K562 (cell line): Measurements from ENCODE around the gene TMEM101. TPM values are rescaled to one million over a fixed set of nuclear protein-coding genes. Genes with fewer than 3 reads are reported as not detected.

ENCODE experiments used
- ARID1B ChIP-seq: fragments of 450-650 bp; IDR thresholded peaks from 2 replicates; pipeline ENCODE4 v1.6.1; 2016; ENCODE audit warnings: antibody characterized with exemption, mild to moderate bottlenecking, inconsistent platforms
- BMI1 ChIP-seq: fragments of 150-350 bp; IDR thresholded peaks from 2 replicates; pipeline ENCODE4 v1.6.1; 2014; ENCODE audit warnings: low read length
- CBX1 ChIP-seq: sonication (generic); IDR thresholded peaks from 2 replicates; pipeline ENCODE4 v1.6.1; 2016; ENCODE audit warnings: antibody characterized with exemption, low read depth, mild to moderate bottlenecking
- DMBX1 ChIP-seq: fragments of 250-450 bp; sonication (Bioruptor Pico); IDR thresholded peaks from 2 replicates; pipeline ENCODE4 v1.8.0; 2022; ENCODE audit warnings: inconsistent platforms, mild to moderate bottlenecking, moderate library complexity, borderline replicate concordance
- E2F3 ChIP-seq: fragments of 250-450 bp; sonication (Bioruptor Pico); IDR thresholded peaks from 2 replicates; pipeline ENCODE4 v1.4.0; 2020; ENCODE audit warnings: mild to moderate bottlenecking
- GTF2A2 ChIP-seq: IDR thresholded peaks from 2 replicates; pipeline ENCODE4 v1.6.1; 2016; ENCODE audit warnings: mild to moderate bottlenecking, missing genetic modification characterization, missing compliant biosample characterization
- HDGF ChIP-seq: fragments of 450-650 bp; IDR thresholded peaks from 2 replicates; pipeline ENCODE4 v1.6.1; 2016
- KDM4B ChIP-seq, 2 experiments: fragments of 450-650 bp in 1 of 2; sonication (generic) in 1 of 2; IDR thresholded peaks; 2 replicates each; pipeline ENCODE4 v1.6.1; 2016 to 2017; ENCODE audit warnings: borderline replicate concordance in 2 of 2, antibody characterized with exemption in 1 of 2, low read depth in 1 of 2, mild to moderate bottlenecking in 1 of 2
- OTX1 ChIP-seq: fragments of 450-650 bp; formaldehyde crosslinking; IDR thresholded peaks from 2 replicates; pipeline ENCODE4 v1.4.0; 2022; ENCODE audit warnings: mild to moderate bottlenecking
- RB1 ChIP-seq: fragments of 450-650 bp; IDR thresholded peaks from 2 replicates; pipeline ENCODE4 v1.6.1; 2017; ENCODE audit warnings: low read depth, mild to moderate bottlenecking
- RBM25 ChIP-seq: fragments of 200-400 bp; formaldehyde crosslinking; IDR thresholded peaks from 2 replicates; pipeline ENCODE4 v1.6.1; 2018; ENCODE audit warnings: low read length, low read depth, moderate library complexity; ENCODE audit not compliant: severe bottlenecking
- SOX6 ChIP-seq: fragments of 450-650 bp; IDR thresholded peaks from 2 replicates; pipeline ENCODE4 v1.6.1; 2014; ENCODE audit warnings: mild to moderate bottlenecking
- ZNF316 ChIP-seq: fragments of 450-650 bp; IDR thresholded peaks from 2 replicates; pipeline ENCODE4 v1.6.1; 2016
- polyA plus RNA-seq, 8 experiments: library from polyadenylated mRNA; depleted of rRNA in 4 of 8; stranded (reverse) in 5 of 8; unstranded in 3 of 8; fragments of >200 nt; fragmentation: Nextera tagmentation in 2 of 8; fragmentation: Illumina TruSeq in 1 of 8; extraction: Ambion mirVana in 2 of 8; extraction: Trizol in 1 of 8; gene quantifications; 2 replicates each; pipeline versions ENCODE4 v1.2.1 to v1.2.3, GENCODE V29; 2011 to 2014; ENCODE audit warnings: inconsistent platforms in 1 of 8, missing spikeins in 1 of 8
- total RNA-seq, 7 experiments: library from RNA; depleted of rRNA in 6 of 7; stranded (reverse); fragments of >200 nt in 6 of 7; fragmentation: Illumina TruSeq in 2 of 7; extraction: Trizol in 2 of 7; gene quantifications; 2 replicates each; pipeline versions ENCODE4 v1.2.1 to v1.2.3, GENCODE V29; 2011 to 2021; ENCODE audit warnings: low replicate concordance in 1 of 7
- TF ChIP-seq, protein P1 (sequence below): fragments of 200-800 bp; sonication (Bioruptor generic); IDR thresholded peaks from 2 replicates; pipeline ENCODE4 v1.6.1; 2016; ENCODE audit warnings: missing genetic modification characterization, missing compliant biosample characterization
- TF ChIP-seq, protein P2 (sequence below): fragments of 250-450 bp; sonication (Bioruptor Pico); IDR thresholded peaks from 2 replicates; pipeline ENCODE4 v1.5.0; 2021
- TF ChIP-seq, protein P3 (sequence below): sonication (generic); formaldehyde crosslinking; IDR thresholded peaks from 2 replicates; pipeline ENCODE4 v1.9.0; 2022; ENCODE audit warnings: mild to moderate bottlenecking, missing genetic modification reagents
- TF ChIP-seq, protein P4 (sequence below): fragments of 250-450 bp; sonication (Bioruptor Pico); IDR thresholded peaks from 2 replicates; pipeline ENCODE4 v1.5.0; 2020; ENCODE audit warnings: mild to moderate bottlenecking, borderline replicate concordance

The TMEM101 gene
- total and polyA plus RNA-seq, 9 of the 15 experiments (the other 6 are each of a cell fraction or from before 2014, with no cell fraction given): 21.2 to 110 (median 37.8) TPM

DNA sequence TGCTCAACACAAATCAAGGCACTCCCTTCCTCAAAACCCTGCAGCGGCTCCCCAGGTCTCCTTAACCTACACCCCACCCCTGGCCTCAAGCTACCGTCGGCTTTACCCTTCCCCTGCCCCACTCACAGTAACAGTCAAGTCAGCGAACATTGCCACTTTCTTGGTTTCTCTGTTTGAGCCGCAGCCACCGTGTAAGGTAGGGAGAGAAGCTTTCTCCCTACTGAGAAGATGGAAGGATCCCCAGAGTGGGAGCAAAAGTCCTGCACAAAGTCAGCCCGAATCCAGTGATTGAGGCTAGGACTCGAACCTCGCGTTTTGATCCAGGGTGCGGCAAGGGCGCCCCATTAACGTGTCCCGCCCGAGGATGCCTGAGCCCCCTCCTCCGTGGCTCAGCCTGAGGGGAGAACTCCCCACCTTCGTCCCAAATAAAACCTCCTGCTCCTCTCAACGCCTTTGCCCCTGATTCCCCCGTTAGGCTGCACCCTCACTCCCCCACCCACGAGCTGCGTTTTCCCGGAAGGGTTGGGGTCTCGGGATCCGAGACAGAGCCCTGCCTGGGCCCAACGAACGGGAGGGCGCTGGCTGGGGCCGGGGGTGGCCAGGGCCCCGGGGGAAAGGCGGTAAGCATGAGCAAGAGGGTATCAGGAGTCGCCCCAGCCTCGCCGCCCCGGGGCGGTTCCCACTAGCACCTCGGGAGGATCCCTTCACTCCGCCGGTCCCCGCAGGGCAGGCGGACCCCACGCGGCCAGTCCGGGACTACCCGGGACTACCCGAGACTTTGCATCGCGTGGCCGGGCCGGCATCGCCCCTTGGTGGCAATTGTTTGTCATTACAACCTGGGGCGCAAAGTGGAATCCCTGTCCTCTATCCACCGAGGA is 20.3 kb downstream of the TMEM101 start (continued):
- TF ChIP-seq, protein P1, sequence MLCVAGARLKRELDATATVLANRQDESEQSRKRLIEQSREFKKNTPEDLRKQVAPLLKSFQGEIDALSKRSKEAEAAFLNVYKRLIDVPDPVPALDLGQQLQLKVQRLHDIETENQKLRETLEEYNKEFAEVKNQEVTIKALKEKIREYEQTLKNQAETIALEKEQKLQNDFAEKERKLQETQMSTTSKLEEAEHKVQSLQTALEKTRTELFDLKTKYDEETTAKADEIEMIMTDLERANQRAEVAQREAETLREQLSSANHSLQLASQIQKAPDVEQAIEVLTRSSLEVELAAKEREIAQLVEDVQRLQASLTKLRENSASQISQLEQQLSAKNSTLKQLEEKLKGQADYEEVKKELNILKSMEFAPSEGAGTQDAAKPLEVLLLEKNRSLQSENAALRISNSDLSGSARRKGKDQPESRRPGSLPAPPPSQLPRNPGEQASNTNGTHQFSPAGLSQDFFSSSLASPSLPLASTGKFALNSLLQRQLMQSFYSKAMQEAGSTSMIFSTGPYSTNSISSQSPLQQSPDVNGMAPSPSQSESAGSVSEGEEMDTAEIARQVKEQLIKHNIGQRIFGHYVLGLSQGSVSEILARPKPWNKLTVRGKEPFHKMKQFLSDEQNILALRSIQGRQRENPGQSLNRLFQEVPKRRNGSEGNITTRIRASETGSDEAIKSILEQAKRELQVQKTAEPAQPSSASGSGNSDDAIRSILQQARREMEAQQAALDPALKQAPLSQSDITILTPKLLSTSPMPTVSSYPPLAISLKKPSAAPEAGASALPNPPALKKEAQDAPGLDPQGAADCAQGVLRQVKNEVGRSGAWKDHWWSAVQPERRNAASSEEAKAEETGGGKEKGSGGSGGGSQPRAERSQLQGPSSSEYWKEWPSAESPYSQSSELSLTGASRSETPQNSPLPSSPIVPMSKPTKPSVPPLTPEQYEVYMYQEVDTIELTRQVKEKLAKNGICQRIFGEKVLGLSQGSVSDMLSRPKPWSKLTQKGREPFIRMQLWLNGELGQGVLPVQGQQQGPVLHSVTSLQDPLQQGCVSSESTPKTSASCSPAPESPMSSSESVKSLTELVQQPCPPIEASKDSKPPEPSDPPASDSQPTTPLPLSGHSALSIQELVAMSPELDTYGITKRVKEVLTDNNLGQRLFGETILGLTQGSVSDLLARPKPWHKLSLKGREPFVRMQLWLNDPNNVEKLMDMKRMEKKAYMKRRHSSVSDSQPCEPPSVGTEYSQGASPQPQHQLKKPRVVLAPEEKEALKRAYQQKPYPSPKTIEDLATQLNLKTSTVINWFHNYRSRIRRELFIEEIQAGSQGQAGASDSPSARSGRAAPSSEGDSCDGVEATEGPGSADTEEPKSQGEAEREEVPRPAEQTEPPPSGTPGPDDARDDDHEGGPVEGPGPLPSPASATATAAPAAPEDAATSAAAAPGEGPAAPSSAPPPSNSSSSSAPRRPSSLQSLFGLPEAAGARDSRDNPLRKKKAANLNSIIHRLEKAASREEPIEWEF: no peak
- TF ChIP-seq, protein P2, sequence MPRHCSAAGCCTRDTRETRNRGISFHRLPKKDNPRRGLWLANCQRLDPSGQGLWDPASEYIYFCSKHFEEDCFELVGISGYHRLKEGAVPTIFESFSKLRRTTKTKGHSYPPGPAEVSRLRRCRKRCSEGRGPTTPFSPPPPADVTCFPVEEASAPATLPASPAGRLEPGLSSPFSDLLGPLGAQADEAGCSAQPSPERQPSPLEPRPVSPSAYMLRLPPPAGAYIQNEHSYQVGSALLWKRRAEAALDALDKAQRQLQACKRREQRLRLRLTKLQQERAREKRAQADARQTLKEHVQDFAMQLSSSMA: no peak
- TF ChIP-seq ARID1B: no peak
- TF ChIP-seq DMBX1 (CRISPR knock-in tag): no peak
- no peak for TF ChIP-seq CBX1
- TF ChIP-seq BMI1: no peak
- no peak for TF ChIP-seq RBM25
- no peak for TF ChIP-seq KDM4B (IDR thresholded peaks at IDR 0.05; ENCODE audit: borderline replicate concordance in 2 of 2, low read depth in 1 of 2)
- TF ChIP-seq, protein P3, sequence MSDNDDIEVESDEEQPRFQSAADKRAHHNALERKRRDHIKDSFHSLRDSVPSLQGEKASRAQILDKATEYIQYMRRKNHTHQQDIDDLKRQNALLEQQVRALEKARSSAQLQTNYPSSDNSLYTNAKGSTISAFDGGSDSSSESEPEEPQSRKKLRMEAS: peak; percentile 64
- TF ChIP-seq OTX1 (CRISPR knock-in tag): no peak
- TF ChIP-seq HDGF: no peak
- TF ChIP-seq, protein P4, sequence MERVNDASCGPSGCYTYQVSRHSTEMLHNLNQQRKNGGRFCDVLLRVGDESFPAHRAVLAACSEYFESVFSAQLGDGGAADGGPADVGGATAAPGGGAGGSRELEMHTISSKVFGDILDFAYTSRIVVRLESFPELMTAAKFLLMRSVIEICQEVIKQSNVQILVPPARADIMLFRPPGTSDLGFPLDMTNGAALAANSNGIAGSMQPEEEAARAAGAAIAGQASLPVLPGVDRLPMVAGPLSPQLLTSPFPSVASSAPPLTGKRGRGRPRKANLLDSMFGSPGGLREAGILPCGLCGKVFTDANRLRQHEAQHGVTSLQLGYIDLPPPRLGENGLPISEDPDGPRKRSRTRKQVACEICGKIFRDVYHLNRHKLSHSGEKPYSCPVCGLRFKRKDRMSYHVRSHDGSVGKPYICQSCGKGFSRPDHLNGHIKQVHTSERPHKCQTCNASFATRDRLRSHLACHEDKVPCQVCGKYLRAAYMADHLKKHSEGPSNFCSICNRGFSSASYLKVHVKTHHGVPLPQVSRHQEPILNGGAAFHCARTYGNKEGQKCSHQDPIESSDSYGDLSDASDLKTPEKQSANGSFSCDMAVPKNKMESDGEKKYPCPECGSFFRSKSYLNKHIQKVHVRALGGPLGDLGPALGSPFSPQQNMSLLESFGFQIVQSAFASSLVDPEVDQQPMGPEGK (CRISPR knock-in tag): no peak
- TF ChIP-seq GTF2A2 (tag): no peak
- 0 out of 2 replicates have a peak, but pooled peaks have one; percentile 21 for TF ChIP-seq ZNF316
- peak; percentile 48; the same call in 1 of the 2 replicates for TF ChIP-seq RB1
- TF ChIP-seq E2F3 (CRISPR knock-in tag): no peak
- TF ChIP-seq SOX6: no peak
